H9 (cell line): Measurements from ENCODE around the gene OTULIN. TPM values are rescaled to one million over a fixed set of nuclear protein-coding genes. Genes with fewer than 3 reads are reported as not detected.

ENCODE experiments used
- DNase-seq: peaks from one replicate; pipeline ENCODE4 v3.0.0-alpha.2; 2017
- H2AFZ ChIP-seq: one replicate; pipeline ENCODE4 v1.6.1; 2013; ENCODE audit warnings: mild to moderate bottlenecking, low read length, control low read depth, moderate library complexity
- H2AK5ac ChIP-seq: 2 replicates; pipeline ENCODE4 v1.6.1; 2013; ENCODE audit warnings: low read length, control low read depth, mixed read lengths; ENCODE audit not compliant: insufficient read length
- H2BK120ac ChIP-seq: one replicate; pipeline ENCODE4 v1.6.1; 2013; ENCODE audit warnings: low read depth, mild to moderate bottlenecking, low read length, control low read depth, inconsistent platforms; ENCODE audit not compliant: poor library complexity, severe bottlenecking
- H2BK12ac ChIP-seq: 2 replicates; pipeline ENCODE4 v1.6.1; 2013; ENCODE audit warnings: low read length, control low read depth, mixed read lengths, low read depth; ENCODE audit not compliant: insufficient read length
- H2BK15ac ChIP-seq: 2 replicates; pipeline ENCODE4 v1.6.1; 2013; ENCODE audit warnings: low read depth, low read length, control low read depth
- H2BK20ac ChIP-seq: one replicate; pipeline ENCODE4 v1.6.1; 2013; ENCODE audit warnings: low read depth, mild to moderate bottlenecking, low read length, control low read depth, inconsistent platforms; ENCODE audit not compliant: poor library complexity, severe bottlenecking
- H2BK5ac ChIP-seq: 2 replicates; pipeline ENCODE4 v1.6.1; 2013; ENCODE audit warnings: low read length, control low read depth, mixed read lengths; ENCODE audit not compliant: insufficient read length
- H3K14ac ChIP-seq: 2 replicates; pipeline ENCODE4 v1.6.1; 2013; ENCODE audit warnings: low read length, control low read depth; ENCODE audit not compliant: insufficient read depth
- H3K18ac ChIP-seq: 2 replicates; pipeline ENCODE4 v1.6.1; 2013; ENCODE audit warnings: low read depth, mild to moderate bottlenecking, mixed read lengths, low read length, control low read depth; ENCODE audit not compliant: insufficient read length
- H3K23ac ChIP-seq: 2 replicates; pipeline ENCODE4 v1.6.1; 2013; ENCODE audit warnings: low read length, control low read depth, mixed read lengths, low read depth; ENCODE audit not compliant: insufficient read length
- H3K23me2 ChIP-seq: 2 replicates; pipeline ENCODE4 v1.6.1; 2013; ENCODE audit warnings: low read depth, mild to moderate bottlenecking, mixed read lengths, low read length, control low read depth; ENCODE audit not compliant: insufficient read length, poor library complexity, severe bottlenecking
- H3K27ac ChIP-seq: 2 replicates; pipeline ENCODE4 v1.5.1; 2013; ENCODE audit warnings: low read length, control low read depth, mixed read lengths, low read depth; ENCODE audit not compliant: insufficient read length
- H3K27me3 ChIP-seq: 2 replicates; pipeline ENCODE4 v1.6.1; 2013; ENCODE audit warnings: low read length, control low read depth, inconsistent platforms; ENCODE audit not compliant: insufficient read depth
- H3K4ac ChIP-seq: 2 replicates; pipeline ENCODE4 v1.6.1; 2013; ENCODE audit warnings: low read depth, mild to moderate bottlenecking, control low read depth, inconsistent platforms, low read length, moderate library complexity
- H3K4me1 ChIP-seq: 2 replicates; pipeline ENCODE4 v1.6.1; 2013; ENCODE audit warnings: low read length, control low read depth, inconsistent platforms; ENCODE audit not compliant: insufficient read depth
- H3K4me2 ChIP-seq: 2 replicates; pipeline ENCODE4 v1.6.1; 2013; ENCODE audit warnings: low read length, control low read depth, mixed read lengths; ENCODE audit not compliant: insufficient read length, insufficient read depth
- H3K56ac ChIP-seq: 2 replicates; pipeline ENCODE4 v1.6.1; 2013; ENCODE audit warnings: low read depth, mild to moderate bottlenecking, mixed read lengths, low read length, control low read depth; ENCODE audit not compliant: insufficient read length
- H3K79me1 ChIP-seq: 2 replicates; pipeline ENCODE4 v1.6.1; 2013; ENCODE audit warnings: low read depth, mild to moderate bottlenecking, moderate library complexity, low read length, control low read depth, inconsistent platforms; ENCODE audit not compliant: insufficient read depth, poor library complexity, severe bottlenecking
- H3K79me2 ChIP-seq: 2 replicates; pipeline ENCODE4 v1.6.1; 2013; ENCODE audit warnings: low read length, control low read depth, inconsistent platforms; ENCODE audit not compliant: insufficient read depth
- H3K9ac ChIP-seq: 2 replicates; pipeline ENCODE4 v1.6.1; 2013; ENCODE audit warnings: low read length, control low read depth, mixed read lengths; ENCODE audit not compliant: insufficient read length; ENCODE audit errors: extremely low read depth
- H3K9me3 ChIP-seq: one replicate; pipeline ENCODE4 v1.6.1; 2013; ENCODE audit warnings: low read depth, low read length, inconsistent platforms; ENCODE audit not compliant: control insufficient read depth
- H3T11ph ChIP-seq: one replicate; pipeline ENCODE4 v1.6.1; 2013; ENCODE audit warnings: mild to moderate bottlenecking, low read length, control low read depth, inconsistent platforms
- H4K20me1 ChIP-seq: one replicate; pipeline ENCODE4 v1.6.1; 2013; ENCODE audit not compliant: control insufficient read depth, insufficient read length, insufficient read depth
- H4K5ac ChIP-seq: 2 replicates; pipeline ENCODE4 v1.6.1; 2013; ENCODE audit warnings: low read depth, mild to moderate bottlenecking, mixed read lengths, low read length, control low read depth; ENCODE audit not compliant: insufficient read length
- H4K8ac ChIP-seq: replicated peaks from 2 replicates; pipeline ENCODE4 v1.6.1; 2013; ENCODE audit warnings: low read length, control low read depth, mixed read lengths, low read depth; ENCODE audit not compliant: insufficient read length
- H4K91ac ChIP-seq: 2 replicates; pipeline ENCODE4 v1.6.1; 2013; ENCODE audit warnings: low read depth, mild to moderate bottlenecking, moderate library complexity, mixed read lengths, low read length, control low read depth; ENCODE audit not compliant: insufficient read length
- H3K27ac Mint-ChIP-seq, 3 experiments: 2 replicates in 2 of 3; 3 replicates in 1 of 3; pipeline ENCODE4 v1.8.0; 2020 to 2021; ENCODE audit warnings: mixed read lengths in 3 of 3, mild to moderate bottlenecking in 1 of 3, moderate library complexity in 1 of 3
- H3K27me3 Mint-ChIP-seq: 2 replicates; pipeline ENCODE4 v1.8.0; 2021; ENCODE audit warnings: low read depth, mild to moderate bottlenecking, moderate library complexity, mixed read lengths
- H3K36me3 Mint-ChIP-seq, 3 experiments: 2 replicates in 2 of 3; 3 replicates in 1 of 3; pipeline ENCODE4 v1.8.0; 2020 to 2021; ENCODE audit warnings: low read depth in 3 of 3, mixed read lengths in 3 of 3; ENCODE audit not compliant: insufficient read depth in 1 of 3
- H3K4me1 Mint-ChIP-seq, 2 experiments: 2 replicates each; pipeline ENCODE4 v1.8.0; 2020; ENCODE audit warnings: mixed read lengths in 2 of 2
- H3K4me3 Mint-ChIP-seq, 2 experiments: 2 replicates in 1 of 2; 3 replicates in 1 of 2; pipeline ENCODE4 v1.8.0; 2020 to 2021; ENCODE audit warnings: mild to moderate bottlenecking in 2 of 2, mixed read lengths in 2 of 2, moderate library complexity in 1 of 2
- H3K9me3 Mint-ChIP-seq, 2 experiments: 2 replicates in 1 of 2; 3 replicates in 1 of 2; pipeline ENCODE4 v1.8.0; 2020; ENCODE audit warnings: mild to moderate bottlenecking in 2 of 2, mixed read lengths in 2 of 2, moderate library complexity in 1 of 2
- WGBS: extraction: QIAGEN DNeasy Blood & Tissue Kit; methylation state at CpG from one replicate; pipeline ENCODE4 v1.1.7; 2013; ENCODE audit warnings: missing lambda C conversion rate, low lambda C conversion rate, mixed read lengths; ENCODE audit not compliant: insufficient read length; ENCODE audit errors: extremely low coverage; 5-methylcytosine and 5-hydroxymethylcytosine counted together
- total RNA-seq: library from RNA; stranded (reverse); gene quantifications from 2 replicates; pipeline ENCODE4 v1.2.1, GENCODE V29; 2021
- TF ChIP-seq, protein P1 (sequence below): fragments of 200-600 bp; sonication (generic); conservative IDR thresholded peaks from 3 replicates; pipeline ENCODE4 v1.8.0; 2021; ENCODE audit warnings: antibody characterized with exemption, mild to moderate bottlenecking

OTULIN gene
- total RNA-seq, 1 experiment from 2014 or later, result 35.8 TPM

DNA sequence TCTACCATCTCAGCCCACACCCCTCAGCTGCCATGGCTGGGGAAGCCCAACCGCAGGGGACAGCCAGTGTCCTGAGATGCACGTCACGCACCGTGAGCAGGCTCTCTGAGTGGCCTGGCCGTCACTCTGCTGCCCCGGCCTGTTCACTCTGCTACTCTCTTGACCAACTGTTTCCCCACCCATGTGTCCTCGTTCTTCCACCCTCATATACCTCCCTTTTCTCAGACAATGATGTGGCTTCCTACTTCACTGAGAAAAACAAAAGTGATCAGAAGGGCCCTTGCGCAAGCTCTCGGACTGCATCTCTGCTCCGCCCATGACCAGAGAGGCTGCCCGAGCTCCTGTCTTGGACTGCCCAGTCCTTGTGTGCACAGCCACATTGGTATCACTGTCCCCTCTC, 47.6 kb downstream of the OTULIN start:
- no CpG with 5 or more reads among the region's 11 CpGs for WGBS

More for the DNA sequence above, 47.6 kb downstream of the OTULIN start:
- no peak overlapping the region for H3K9ac ChIP-seq
- H3K27ac ChIP-seq, result no peak overlapping the region
- H2BK20ac ChIP-seq, result no peak overlapping the region
- no peaks in the 10 kb centered on the region for H4K20me1 ChIP-seq
- no peak overlapping the region for H4K8ac ChIP-seq
- no peak overlapping the region for H3K56ac ChIP-seq
- no peak overlapping the region for H3K23ac ChIP-seq
- Mint-ChIP-seq H3K36me3 (peaks cover 26 to 60% (median 60%) of the 10 kb centered on the region in 3 experiments; a peak in 6 of 7 replicates), H3K9me3 (peaks cover 0 to 16% of the 10 kb centered on the region in 2 experiments; a peak in 2 of 5 replicates), H3K4me3 (no peak overlapping the region), H3K27ac (peak overlapping the region in 1 of 3 experiments; percentile 1; a peak in 1 of 7 replicates), H3K27me3 (no peaks in the 10 kb centered on the region), H3K4me1 (no peaks in the 10 kb centered on the region)
- no peak overlapping the region for H2BK15ac ChIP-seq
- no peaks in the 10 kb centered on the region for H3K79me1 ChIP-seq
- no peaks in the 10 kb centered on the region for H3K4me1 ChIP-seq
- H3K23me2 ChIP-seq, result no peaks in the 10 kb centered on the region
- no peak overlapping the region for H3K14ac ChIP-seq
- no peak overlapping the region for H3K4ac ChIP-seq
- H3K79me2 ChIP-seq, result no peaks in the 10 kb centered on the region
- H2BK12ac ChIP-seq, result no peak overlapping the region
- H3K18ac ChIP-seq, result no peak overlapping the region
- no peak overlapping the region for H2AK5ac ChIP-seq
- H4K5ac ChIP-seq, result no peak overlapping the region
- no peak overlapping the region for H2AFZ ChIP-seq
- H2BK120ac ChIP-seq, result no peak overlapping the region
- no peak overlapping the region for H3K4me2 ChIP-seq
- no peaks in the 10 kb centered on the region for H3K27me3 ChIP-seq
- TF ChIP-seq, protein P1, sequence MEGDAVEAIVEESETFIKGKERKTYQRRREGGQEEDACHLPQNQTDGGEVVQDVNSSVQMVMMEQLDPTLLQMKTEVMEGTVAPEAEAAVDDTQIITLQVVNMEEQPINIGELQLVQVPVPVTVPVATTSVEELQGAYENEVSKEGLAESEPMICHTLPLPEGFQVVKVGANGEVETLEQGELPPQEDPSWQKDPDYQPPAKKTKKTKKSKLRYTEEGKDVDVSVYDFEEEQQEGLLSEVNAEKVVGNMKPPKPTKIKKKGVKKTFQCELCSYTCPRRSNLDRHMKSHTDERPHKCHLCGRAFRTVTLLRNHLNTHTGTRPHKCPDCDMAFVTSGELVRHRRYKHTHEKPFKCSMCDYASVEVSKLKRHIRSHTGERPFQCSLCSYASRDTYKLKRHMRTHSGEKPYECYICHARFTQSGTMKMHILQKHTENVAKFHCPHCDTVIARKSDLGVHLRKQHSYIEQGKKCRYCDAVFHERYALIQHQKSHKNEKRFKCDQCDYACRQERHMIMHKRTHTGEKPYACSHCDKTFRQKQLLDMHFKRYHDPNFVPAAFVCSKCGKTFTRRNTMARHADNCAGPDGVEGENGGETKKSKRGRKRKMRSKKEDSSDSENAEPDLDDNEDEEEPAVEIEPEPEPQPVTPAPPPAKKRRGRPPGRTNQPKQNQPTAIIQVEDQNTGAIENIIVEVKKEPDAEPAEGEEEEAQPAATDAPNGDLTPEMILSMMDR, result no peak
- DNase-seq, result no peak
- no peaks in the 10 kb centered on the region for H3K9me3 ChIP-seq
- H4K91ac ChIP-seq, result no peak overlapping the region
- H2BK5ac ChIP-seq, result no peak overlapping the region
- H3T11ph ChIP-seq, result no peak overlapping the region
